Natural killer cell (primary cell): ENCODE results near the gene TMEM203. TPM values are rescaled to one million over a fixed set of nuclear protein-coding genes. Genes with fewer than 3 reads are reported as not detected.

Experiments
- ATAC-seq, 3 donors: fragments of 150-1000 bp in 2 of 3; fragments of 200-7000 bp in 1 of 3; cut with Tn5 transposase; 1 replicate in 1 of 3; 2 replicates in 2 of 3; pipeline ENCODE4 v1.10.0; 2021; ENCODE audit warnings: mild to moderate bottlenecking in 2 of 3, moderate library complexity in 2 of 3
- DNase-seq, 2 donors: peaks; one replicate each; pipeline versions ENCODE4 v3.0.0 to v3.0.0-alpha.2; 2013 to 2021; ENCODE audit warnings: mixed read lengths in 1 of 2
- H3K27ac ChIP-seq: one replicate; pipeline ENCODE4 v1.5.1; 2013; ENCODE audit warnings: mild to moderate bottlenecking, low read length
- H3K27me3 ChIP-seq: one replicate; pipeline ENCODE4 v1.6.1; 2013; ENCODE audit warnings: low read length; ENCODE audit not compliant: control insufficient read depth, insufficient read depth
- H3K36me3 ChIP-seq: one replicate; pipeline ENCODE4 v1.6.1; 2013; ENCODE audit warnings: low read length; ENCODE audit not compliant: control insufficient read depth, insufficient read depth
- H3K4me1 ChIP-seq: one replicate; pipeline ENCODE4 v1.6.1; 2013; ENCODE audit warnings: low read length; ENCODE audit not compliant: control insufficient read depth, insufficient read depth
- H3K4me3 ChIP-seq: one replicate; pipeline ENCODE4 v1.5.1; 2013; ENCODE audit warnings: low read length
- H3K9me3 ChIP-seq: one replicate; pipeline ENCODE4 v1.6.1; 2013; ENCODE audit warnings: low read length; ENCODE audit not compliant: control insufficient read depth, insufficient read depth
- H3K27ac Mint-ChIP-seq, 2 donors: one replicate each; pipeline ENCODE4 v1.8.0; 2022; ENCODE audit warnings: mild to moderate bottlenecking in 2 of 2, mixed read lengths in 2 of 2, moderate library complexity in 1 of 2
- H3K27me3 Mint-ChIP-seq, 2 donors: one replicate each; pipeline ENCODE4 v1.8.0; 2022; ENCODE audit warnings: low read depth in 2 of 2, mixed read lengths in 2 of 2
- H3K36me3 Mint-ChIP-seq: one replicate; pipeline ENCODE4 v1.8.0; 2022; ENCODE audit warnings: mixed read lengths
- H3K4me1 Mint-ChIP-seq, 2 donors: one replicate each; pipeline ENCODE4 v1.8.0; 2022; ENCODE audit warnings: mixed read lengths in 2 of 2
- H3K4me3 Mint-ChIP-seq: one replicate; pipeline ENCODE4 v1.8.0; 2022; ENCODE audit warnings: mild to moderate bottlenecking, moderate library complexity, mixed read lengths
- H3K9me3 Mint-ChIP-seq, 2 donors: one replicate each; pipeline ENCODE4 v1.8.0; 2022; ENCODE audit warnings: mixed read lengths in 2 of 2
- WGBS: methylation state at CpG from one replicate; pipeline ENCODE4 v1.1.7; 2013; ENCODE audit warnings: missing lambda C conversion rate; ENCODE audit not compliant: insufficient coverage; 5-methylcytosine and 5-hydroxymethylcytosine counted together
- intact Hi-C: fragments of 100-400 bp; cut with micrococcal nuclease; formaldehyde crosslinking; loops from one replicate; pipeline ENCODE4 v1.14.2; 2022
- total RNA-seq, 4 donors: library from RNA; stranded (reverse); fragments of 120-200 nt in 1 of 4; gene quantifications; one replicate each; pipeline versions ENCODE4 v1.2.3 to v1.2.4, GENCODE V29; 2013 to 2022
- TF ChIP-seq, protein P1 (sequence below): fragments of 200-600 bp; IDR thresholded peaks from one replicate; pipeline ENCODE4 v1.8.0; 2022; ENCODE audit warnings: antibody characterized with exemption

Gene TMEM203
- total RNA-seq, 3 donors from 2014 or later (not counting 1 experiment from before 2014, with no cell fraction given), result 22.1 to 30.5 (median 27.1) TPM

DNA sequence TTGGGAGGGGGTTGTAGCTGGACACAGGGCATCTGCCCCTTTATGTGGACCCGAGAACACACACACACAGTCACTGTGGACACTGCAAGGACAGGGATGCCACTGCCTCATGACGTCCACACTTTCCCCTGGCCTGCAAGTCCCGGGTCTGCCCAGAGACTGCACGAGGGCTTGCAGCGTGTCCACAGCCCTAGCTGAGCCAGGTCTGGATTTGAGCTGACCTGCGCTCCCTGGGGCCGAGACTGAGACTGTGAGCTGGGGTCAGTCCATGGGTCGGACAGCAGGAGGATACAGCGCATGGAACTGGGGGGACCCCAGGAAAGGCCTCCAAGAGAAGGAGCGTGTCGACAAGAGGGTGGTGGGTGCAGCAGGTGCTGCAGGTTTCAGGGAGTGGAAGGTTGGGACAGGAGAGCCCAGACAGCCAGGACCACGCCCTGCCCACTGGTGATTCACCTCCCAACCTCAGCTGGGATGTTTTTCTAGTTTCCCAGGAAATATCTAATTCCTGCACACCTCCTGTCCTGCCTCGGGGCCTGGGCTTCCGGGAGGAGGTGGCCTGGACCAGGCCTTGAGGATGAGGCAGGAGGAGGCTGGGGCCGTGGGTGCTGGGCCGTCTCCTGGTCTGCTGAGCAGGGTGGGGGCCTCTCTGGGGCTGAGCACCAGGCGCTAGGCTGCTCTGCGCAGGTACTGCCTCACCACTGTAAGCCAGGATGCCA lies 21.0 kb upstream of the TMEM203 start:
- 77% methylated on average over 18 of the region's 18 CpGs for WGBS
- H3K27ac Mint-ChIP-seq, result no peak overlapping the region

DNA sequence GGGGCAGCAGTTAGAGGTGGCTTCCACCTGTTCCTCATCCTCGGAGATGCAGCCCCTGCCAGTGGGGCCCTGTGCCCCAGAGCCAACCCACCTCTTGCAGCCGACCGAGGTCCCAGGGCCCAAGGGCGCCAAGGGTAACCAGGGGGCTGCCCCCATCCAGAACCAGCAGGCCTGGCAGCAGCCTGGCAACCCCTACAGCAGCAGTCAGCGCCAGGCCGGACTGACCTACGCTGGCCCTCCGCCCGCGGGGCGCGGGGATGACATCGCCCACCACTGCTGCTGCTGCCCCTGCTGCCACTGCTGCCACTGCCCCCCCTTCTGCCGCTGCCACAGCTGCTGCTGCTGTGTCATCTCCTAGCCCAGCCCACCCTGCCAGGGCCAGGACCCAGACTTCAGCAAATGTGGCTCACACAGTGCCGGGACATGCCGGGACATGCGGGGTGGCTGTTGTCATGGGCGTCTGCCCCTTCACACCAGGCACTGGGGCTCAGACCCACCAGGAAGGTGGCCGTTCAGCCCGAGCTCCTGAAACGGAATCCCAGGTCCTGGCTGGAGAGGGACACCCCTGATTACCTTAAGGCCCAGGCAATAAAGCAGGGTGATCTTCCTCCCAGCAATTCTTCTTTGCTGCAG lies 20.4 kb upstream of the TMEM203 start:
- H3K27ac ChIP-seq, result no peak overlapping the region
- Mint-ChIP-seq H3K27me3 (peaks cover 0 to 3% of the 10 kb centered on the region in 2 donors), H3K9me3 (no peaks in the 10 kb centered on the region), H3K4me1 (peaks cover 5 to 11% of the 10 kb centered on the region in 2 donors), H3K4me3 (no peak overlapping the region), H3K36me3 (no peaks in the 10 kb centered on the region), H3K27ac (no peak overlapping the region)
- H3K36me3 ChIP-seq, result no peaks in the 10 kb centered on the region
- H3K9me3 ChIP-seq, result no peaks in the 10 kb centered on the region
- peaks cover 9% of the 10 kb centered on the region for H3K27me3 ChIP-seq
- ATAC-seq, result no peak
- no peak overlapping the region for H3K4me3 ChIP-seq
- H3K4me1 ChIP-seq, result peaks cover 31% of the 10 kb centered on the region
- intact Hi-C loops, result loop anchor here (5.0 kb wide), 2 partner anchors 109 to 179 kb away; partner anchors contain the start of gene NPDC1
- no peak for DNase-seq
- TF ChIP-seq, protein P1, sequence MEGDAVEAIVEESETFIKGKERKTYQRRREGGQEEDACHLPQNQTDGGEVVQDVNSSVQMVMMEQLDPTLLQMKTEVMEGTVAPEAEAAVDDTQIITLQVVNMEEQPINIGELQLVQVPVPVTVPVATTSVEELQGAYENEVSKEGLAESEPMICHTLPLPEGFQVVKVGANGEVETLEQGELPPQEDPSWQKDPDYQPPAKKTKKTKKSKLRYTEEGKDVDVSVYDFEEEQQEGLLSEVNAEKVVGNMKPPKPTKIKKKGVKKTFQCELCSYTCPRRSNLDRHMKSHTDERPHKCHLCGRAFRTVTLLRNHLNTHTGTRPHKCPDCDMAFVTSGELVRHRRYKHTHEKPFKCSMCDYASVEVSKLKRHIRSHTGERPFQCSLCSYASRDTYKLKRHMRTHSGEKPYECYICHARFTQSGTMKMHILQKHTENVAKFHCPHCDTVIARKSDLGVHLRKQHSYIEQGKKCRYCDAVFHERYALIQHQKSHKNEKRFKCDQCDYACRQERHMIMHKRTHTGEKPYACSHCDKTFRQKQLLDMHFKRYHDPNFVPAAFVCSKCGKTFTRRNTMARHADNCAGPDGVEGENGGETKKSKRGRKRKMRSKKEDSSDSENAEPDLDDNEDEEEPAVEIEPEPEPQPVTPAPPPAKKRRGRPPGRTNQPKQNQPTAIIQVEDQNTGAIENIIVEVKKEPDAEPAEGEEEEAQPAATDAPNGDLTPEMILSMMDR, result no peak
- WGBS, result 83% methylated on average over 21 of the region's 21 CpGs

More for the DNA sequence above, 21.0 kb upstream of the TMEM203 start:
- H3K4me1 Mint-ChIP-seq, result peaks cover 5 to 11% of the 10 kb centered on the region in 2 donors
- H3K9me3 ChIP-seq, result no peaks in the 10 kb centered on the region
- intact Hi-C loops, result loop anchor here (5.0 kb wide), 2 partner anchors 109 to 179 kb away; partner anchors contain the start of gene NPDC1
- ATAC-seq, result no peak
- no peak overlapping the region for H3K27ac ChIP-seq
- no peaks in the 10 kb centered on the region for H3K36me3 Mint-ChIP-seq
- DNase-seq, result no peak
- peaks cover 31% of the 10 kb centered on the region for H3K4me1 ChIP-seq
- peaks cover 9% of the 10 kb centered on the region for H3K27me3 ChIP-seq
- H3K27me3 Mint-ChIP-seq, result peaks cover 0 to 3% of the 10 kb centered on the region in 2 donors
- TF ChIP-seq, protein P1, result no peak
- no peaks in the 10 kb centered on the region for H3K36me3 ChIP-seq
- H3K4me3 ChIP-seq, result no peak overlapping the region
- H3K9me3 Mint-ChIP-seq, result no peaks in the 10 kb centered on the region
- H3K4me3 Mint-ChIP-seq, result no peak overlapping the region

DNA sequence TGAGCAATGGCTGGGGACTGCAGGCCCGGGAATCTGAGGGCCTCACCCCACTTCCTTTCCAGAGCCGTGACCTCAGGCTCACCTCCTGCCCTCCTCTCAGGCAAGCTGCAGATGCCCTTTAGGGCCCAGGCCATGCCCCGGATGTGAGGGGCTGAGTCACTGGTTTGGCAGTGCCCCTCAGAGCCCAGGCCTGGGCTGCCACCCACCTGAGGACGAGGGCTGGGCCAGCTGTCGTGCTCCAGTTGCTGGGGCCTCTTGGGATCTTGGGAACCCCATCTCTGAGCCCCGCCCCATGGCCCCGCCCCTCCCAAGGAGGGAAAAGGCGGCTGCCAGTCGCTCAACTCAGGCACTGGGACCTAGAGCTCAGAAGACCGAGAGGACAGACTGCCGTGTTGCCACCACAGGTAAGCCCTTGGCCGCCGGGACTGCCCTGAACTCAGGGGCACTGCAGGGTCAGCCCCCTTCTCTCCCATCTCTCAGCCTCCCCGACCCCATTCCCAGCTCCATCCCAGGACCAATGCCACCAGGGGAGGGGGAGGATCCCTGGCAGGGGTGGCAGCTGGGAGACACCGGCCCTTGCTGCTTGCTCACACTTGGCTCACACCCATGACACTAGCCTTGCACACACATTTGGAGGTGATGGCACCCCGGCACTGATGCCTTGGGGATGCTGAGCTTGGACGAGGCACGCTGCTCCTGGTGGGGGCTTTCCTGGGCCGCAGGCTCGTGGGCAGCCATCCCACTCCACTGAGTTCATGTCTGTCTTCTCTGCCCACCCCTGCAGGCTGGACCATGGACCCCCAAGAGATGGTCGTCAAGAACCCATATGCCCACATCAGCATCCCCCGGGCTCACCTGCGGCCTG lies 19.6 kb upstream of the TMEM203 start, which contains the start of gene CYSRT1:
TSS of gene CYSRT1 (plus strand) at position 345 of the 865 bp plus-strand sequence. CDS start at position 793, 448 bp downstream.
- Mint-ChIP-seq H3K27ac (peak within 1 kb of the TSS in 1 of 2 donors; percentile 88), H3K4me3 (peak within 1 kb of the TSS; percentile 86), H3K36me3 (no peaks in the 10 kb centered on the region), H3K27me3 (peaks cover 0 to 3% of the 10 kb centered on the region in 2 donors), H3K9me3 (no peaks in the 10 kb centered on the region), H3K4me1 (peaks cover 5 to 11% of the 10 kb centered on the region in 2 donors)
- 50% methylated on average over 22 of the region's 23 CpGs for WGBS
- H3K9me3 ChIP-seq, result no peaks in the 10 kb centered on the region
- peaks cover 9% of the 10 kb centered on the region for H3K27me3 ChIP-seq
- H3K4me3 ChIP-seq, result peak within 1 kb of the TSS; percentile 58
- no peaks in the 10 kb centered on the region for H3K36me3 ChIP-seq
- TF ChIP-seq, protein P1, result no peak
- H3K27ac ChIP-seq, result peak within 1 kb of the TSS; percentile 84
- peaks cover 31% of the 10 kb centered on the region for H3K4me1 ChIP-seq
- ATAC-seq, result no peak
- no peak for DNase-seq
- intact Hi-C loops, result loop anchor here (5.0 kb wide), 3 partner anchors 98 to 178 kb away; partner anchors contain the start of gene NPDC1
